UCSD-AML1 (cell line): ENCODE measurements around the gene PHKB.
A peak's percentile ranks its signal among the peaks of the same experiment; 100 is the strongest.

ENCODE experiments used
- DNase-seq: peaks from one replicate; lab custom pipeline; 2025; ENCODE audit not compliant: unreplicated experiment; lab: John Stamatoyannopoulos, UW

PHKB gene

GRCh38 chr16:47562366-47562765, 101.2 kb downstream of the PHKB start:
- DNase-seq = no peak

GRCh38 chr16:47565454-47565853, 104.3 kb downstream of the PHKB start:
- DNase-seq = peak; percentile 66

DNA sequence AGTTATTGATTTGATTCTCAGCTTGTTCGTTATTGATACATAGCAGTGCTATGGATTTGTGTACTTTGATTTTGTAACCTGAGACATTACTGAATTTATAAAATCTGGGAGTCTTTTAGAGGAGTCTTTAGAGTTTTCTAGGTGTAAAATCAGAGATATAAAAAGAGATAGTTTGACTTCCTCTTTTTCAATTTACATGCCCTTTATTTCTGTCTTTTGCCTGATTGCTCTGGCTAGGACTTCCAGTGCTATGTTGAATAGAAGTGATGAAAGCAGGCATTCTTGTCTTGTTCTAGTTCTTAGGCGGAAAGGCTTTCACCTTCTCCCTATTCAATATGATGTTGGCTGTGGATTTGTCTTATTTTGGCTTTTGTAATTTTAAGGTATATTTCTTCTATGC, 106.2 kb downstream of the PHKB start:
- no peak for DNase-seq

DNA sequence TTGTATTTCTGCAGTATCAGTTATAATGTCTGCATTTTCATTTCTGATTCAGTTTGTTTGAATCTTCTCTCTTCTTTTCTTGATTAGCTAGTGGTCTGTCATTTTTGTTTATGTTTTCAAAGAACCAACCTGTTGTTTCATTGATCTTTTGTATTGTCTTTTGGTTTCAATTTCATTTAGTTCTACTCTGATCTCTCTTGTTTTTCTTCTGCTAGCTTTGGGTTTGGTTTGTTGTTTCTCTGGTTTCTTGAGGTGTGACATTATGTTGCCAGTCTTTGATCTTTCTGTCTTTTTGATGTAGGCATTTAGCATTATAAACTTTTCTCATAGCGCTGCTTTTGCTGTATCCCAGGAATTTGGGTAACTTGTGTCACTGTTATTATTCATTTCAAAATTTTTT, 107.2 kb downstream of the PHKB start:
- DNase-seq = no peak

DNA sequence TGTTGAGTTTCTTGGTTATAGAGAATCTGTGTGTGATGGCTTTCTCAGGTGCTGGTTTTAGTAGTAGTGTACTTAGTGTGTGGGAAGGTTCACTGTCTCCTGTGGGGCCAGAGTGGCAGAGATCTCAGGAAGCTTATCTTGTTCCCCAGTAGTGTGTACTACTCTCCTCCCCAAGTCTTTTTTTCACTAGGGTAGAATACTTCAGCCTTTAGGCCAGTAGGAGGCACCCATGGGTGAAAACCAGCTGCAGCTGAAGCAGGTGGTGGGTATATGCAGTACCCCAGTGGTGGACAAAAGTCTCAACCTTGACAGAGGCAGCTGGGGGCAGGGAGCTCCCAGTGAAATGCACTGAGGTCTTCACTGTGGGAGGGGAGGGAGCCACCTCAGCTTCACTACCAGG, 109.9 kb downstream of the PHKB start:
- no peak for DNase-seq

GRCh38 chr16:47571711-47572110, 110.6 kb downstream of the PHKB start:
- DNase-seq = no peak

GRCh38 chr16:47574091-47575054, 113.2 kb downstream of the PHKB start:
- no peak for DNase-seq

DNA sequence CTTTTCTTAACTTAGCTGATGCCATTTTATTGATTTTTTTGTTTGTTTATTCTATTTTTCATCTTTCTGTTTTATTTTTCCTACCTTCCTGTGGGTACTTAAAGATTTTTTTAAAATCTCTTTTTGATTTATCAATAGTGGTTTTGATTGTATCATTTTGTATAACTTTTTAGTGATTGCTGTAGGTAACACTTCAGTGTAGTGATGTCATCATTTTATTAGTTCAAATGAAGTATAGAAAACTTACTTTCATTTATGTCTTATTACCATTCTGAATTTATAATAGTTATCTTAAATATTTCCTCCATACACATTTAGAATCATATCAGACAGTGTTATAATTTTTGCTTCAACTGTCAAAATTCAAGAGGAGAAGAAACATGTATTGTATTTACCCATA, 115.9 kb downstream of the PHKB start:
- no peak for DNase-seq

GRCh38 chr16:47578033-47578432, 116.9 kb downstream of the PHKB start:
- DNase-seq = no peak

- no peak for DNase-seq
Observed at GRCh38 chr16:47578573-47578972, 117.4 kb downstream of the PHKB start.

GRCh38 chr16:47581114-47581513, 120.0 kb downstream of the PHKB start:
- DNase-seq = no peak

DNA sequence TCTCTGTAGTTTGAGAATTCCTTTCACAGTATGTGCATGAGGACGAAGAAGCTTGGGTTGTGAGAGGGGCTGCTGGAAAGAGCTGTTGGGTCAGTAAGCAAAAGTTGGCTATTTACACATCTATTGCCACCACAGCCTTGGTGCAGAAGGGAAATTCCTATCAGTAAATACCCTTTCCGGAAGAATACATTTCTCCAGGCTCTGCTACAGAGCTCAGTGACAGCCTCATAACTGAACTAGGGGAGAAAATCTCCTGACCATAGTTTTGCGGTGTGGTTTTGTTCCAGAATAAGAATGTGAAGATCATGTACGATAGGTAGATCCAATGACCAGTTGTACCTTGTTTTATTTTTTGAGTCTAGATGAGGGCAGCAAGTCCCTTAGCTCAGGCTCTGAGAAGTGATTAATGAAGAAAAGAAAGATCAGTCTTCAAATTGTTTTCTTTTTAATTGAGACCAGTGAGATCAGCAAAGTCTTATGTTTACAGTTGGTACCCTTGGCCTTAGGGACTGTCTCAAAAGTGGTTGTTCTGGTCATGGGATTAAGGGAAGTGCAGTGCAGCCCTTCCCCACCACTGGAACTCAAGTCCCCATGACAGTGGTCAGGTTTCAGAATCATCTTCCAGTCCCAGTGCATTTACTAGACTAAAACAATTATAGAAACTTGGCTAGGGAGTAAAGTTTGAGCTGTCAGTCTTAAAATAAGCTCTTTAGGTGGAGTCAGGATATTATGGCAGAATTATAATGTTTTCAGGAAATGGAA, 123.5 kb downstream of the PHKB start:
- DNase-seq = no peak

DNA sequence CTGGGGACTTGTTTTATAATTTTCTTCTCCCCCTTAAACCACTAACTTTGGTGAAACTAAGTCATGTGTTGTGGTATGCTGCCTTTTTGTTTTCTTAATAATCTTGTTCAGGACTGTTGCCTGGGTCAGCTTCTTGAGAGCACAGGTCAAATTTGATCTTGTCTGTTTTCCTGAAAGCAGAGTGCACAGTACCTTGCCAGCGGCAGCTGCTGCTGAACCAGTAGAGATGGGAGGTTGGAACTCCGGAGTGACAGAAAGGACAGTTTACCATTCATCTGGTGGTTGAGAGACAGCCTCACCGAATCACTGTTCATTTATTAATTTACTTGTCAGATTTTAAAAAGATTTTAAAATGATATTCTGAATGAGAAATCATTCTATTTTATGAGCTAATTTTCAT, 125.0 kb downstream of the PHKB start:
- DNase-seq = no peak

- no peak for DNase-seq
Observed at GRCh38 chr16:47590472-47590871, 129.3 kb downstream of the PHKB start.

- no peak for DNase-seq
Observed at GRCh38 chr16:47592232-47592631, 131.1 kb downstream of the PHKB start.

- DNase-seq = no peak
Observed at GRCh38 chr16:47599512-47599911, 138.4 kb downstream of the PHKB start.

DNA sequence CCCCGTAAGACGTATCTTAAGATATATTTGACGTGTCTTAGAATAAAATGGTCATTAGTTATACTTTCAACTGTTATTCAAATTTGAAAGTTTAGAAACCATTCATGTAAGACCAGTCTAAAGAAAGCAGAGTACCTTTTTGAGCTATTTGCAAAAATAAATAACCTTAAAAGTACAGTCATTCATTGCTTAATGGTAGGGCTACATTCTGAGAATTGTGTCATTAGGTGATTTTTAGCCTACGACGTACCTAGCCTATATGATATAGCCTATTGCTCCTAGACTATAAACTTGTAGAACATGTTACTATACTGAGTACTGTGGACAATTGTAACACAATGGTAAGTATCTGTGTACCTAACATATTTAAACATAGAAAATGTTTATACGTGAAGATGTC, 139.2 kb downstream of the PHKB start:
- DNase-seq = no peak

DNA sequence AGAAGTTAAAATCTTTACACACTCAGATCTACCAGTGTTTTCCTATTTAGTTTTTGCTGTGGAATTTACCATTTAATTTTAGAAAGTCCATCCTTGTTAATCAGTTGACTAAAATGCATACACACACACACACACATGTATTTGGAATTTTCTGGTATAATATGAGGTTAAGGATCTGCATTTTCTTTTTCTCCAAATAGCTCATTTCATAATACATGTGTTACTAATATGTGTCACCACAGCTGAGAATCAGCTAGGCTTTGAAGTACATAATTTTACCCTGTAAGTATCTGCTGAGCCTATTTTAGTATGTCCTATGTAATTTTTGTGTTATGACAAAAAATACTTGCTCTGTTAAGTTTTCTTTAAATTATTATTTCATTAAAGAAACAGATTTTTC, 143.2 kb downstream of the PHKB start:
- DNase-seq = no peak

DNA sequence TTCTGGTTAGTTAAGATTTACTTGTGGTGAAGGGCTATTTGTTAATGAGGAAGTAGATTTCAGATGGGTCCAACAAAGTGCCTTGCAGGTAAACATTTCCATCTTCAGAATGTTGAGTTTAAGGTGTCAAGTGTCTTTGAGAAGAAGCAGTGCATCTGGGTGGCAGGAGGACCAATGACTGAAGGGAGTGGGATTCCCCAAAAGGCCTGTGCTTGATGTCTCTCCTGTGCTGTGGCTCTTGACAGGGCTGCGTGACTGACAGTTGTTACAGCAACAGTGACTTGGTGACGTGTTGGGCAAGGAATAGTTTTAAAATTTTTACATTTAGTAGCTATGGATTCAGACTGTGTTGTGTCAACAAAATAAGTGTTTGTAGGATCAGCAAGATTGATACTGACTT, 149.9 kb downstream of the PHKB start:
- no peak for DNase-seq

- DNase-seq = no peak
Observed at GRCh38 chr16:47611848-47612493, 150.8 kb downstream of the PHKB start.

GRCh38 chr16:47612711-47613110, 151.6 kb downstream of the PHKB start:
- no peak for DNase-seq

GRCh38 chr16:47613251-47613650, 152.1 kb downstream of the PHKB start:
- DNase-seq = no peak
